ENCODE measurements around the gene TOP3A.

The TOP3A gene

DNA sequence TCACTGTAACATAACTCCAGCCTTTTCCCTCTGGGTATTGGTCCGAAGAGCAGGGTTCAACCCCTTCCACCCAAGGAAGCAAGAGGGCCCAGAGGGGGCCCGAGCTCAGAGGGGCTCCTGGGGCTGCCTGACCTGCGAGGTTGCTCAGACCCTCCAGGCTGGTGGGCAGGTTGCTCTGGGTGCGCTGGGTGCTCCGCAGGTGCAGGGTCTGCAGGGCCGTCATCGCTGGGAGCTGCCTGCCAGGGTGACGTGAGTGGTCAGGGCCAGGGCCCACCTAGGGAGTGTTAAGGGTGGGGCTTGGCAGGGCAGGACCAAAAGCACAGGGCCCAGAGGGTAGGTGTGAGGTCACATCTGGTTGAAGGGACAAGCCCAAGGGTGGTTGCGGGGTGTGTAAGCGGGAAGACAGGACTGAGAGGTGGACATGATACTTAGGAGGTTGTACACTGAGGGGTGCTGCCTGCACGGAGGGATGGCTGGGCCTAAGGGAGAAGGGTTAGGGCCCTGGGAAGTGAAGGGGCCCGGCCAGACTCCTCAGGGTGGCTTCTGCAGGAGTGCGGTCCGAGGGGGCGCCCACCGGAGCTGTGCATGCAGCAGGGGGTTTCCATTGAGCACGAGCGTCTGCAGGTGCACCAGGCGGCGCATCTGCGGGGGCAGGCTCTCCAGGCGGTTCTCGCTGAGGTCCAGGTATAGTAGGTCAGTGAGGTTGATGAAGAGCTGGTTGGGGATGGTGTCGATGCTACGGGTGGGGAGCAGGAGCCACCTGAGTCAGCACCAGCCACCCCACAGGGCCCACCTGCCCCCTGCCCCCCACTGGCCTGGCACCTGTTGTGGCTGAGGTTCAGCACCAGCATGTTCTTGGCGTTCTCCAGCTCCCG, 60.6 kb downstream of the TOP3A start:
- no peak for DNase-seq

DNA sequence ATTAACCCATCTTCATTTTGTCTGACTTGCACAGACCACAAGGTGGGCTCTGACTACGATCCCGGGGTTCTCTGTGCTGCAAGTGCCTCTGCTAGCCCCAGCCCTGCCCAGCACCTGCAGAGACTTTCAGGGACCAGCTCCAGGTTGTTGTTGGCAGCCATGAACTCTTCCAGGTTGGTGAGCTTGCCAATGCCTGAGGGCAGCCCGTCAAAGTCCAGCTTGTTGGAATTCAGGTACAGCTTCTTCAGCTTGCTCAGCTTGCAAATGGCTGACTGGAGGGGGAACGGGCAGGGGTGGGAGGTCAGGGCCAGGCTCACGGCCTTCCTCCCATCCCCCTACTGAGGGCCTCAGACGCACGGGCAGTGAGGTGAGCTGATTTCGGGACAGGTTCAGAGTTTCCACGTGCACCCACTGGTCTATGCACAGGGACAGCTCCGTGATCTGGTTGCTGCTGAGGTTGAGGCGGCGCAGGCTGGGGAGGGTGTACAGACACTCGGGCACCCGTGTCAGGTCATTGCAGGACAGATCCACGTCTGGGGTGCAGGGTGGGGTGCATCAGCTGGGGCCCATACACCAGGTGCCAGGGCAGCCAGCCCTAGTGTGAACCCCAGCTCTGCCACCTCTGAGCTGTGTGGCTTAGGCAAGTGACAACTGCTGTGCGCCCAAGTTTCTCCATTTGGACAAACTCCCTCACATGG, 61.5 kb downstream of the TOP3A start:
- DNase-seq = no peak

DNA sequence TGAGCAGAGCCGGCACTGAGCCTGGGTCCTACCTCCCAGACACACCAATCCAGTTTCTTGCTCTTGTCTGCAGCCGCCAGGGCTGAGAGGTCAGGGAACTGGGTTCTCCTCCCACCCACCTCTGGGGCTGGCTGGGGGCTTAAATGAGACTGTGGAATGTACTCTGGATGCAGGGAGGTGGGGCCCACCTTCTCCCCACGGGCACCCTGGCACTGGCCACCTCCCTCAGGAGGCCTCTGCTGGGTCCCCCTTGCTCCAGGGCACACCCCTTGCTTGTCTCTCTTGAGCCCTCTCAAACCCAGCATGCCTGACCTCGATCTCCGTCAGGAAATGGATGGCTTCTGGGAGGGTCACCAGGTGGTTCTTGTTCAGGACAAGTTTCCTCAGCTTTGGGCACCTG, 62.6 kb downstream of the TOP3A start:
- DNase-seq = no peak

DNA sequence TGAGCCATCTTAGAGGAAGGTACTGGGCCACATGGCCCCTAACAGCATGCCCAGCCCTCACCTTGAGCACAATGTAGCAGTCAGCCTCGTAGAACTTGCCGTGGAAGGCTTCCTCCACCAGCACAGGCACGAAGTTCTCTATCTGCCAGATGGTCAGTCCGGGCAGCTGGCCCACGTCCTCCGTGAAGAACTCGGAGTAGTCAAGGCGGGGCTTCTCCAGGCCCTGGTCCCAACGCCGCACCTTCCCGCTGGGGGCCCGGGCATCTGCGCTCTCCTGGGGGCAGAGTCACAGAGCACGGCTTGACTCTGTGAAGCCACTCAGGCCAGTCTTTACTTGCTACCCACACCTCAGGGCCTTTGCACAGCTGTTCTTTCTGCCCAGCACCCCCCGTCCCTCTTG, 63.6 kb downstream of the TOP3A start:
- DNase-seq = no peak

DNA sequence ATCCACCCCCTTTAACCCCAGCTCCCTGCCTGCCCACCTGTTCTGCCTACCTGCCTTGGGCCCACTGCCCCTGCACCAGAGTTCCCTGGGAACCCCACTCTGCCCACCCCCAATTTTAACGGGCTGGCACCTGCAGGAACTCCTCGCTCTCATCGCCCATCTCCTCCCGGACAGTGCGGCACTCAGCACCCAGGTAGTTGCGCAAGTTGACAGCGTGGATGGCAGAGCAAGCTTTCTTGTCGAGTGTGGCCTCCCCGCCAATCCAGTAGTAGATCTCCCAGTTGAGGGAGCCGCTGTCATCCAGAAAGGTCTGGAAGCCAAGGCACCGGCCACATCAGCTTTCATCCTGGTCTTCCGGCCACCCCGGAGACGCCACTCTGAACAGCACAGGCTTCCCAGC, 64.1 kb downstream of the TOP3A start:
- DNase-seq = no peak

DNA sequence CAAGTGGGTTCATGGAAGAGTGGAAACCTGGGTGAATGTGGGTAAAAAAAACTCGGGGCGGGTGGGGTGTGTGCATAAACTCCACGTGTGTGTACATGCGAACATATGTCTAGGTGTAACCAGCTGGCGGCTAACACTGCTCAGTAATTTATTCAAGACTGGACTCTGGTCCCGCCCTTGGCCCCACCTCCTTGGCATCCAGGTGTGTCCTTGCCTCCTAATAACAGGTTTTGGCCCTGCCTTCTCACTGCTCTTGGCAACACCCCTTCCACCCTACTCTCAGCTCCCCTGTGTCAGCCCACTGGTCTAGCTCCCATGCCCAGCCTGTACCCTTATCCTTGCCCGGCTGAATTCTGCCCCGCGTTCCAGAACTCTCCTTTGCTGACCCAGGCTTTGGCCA, 64.5 kb downstream of the TOP3A start:
- DNase-seq = no peak

DNA sequence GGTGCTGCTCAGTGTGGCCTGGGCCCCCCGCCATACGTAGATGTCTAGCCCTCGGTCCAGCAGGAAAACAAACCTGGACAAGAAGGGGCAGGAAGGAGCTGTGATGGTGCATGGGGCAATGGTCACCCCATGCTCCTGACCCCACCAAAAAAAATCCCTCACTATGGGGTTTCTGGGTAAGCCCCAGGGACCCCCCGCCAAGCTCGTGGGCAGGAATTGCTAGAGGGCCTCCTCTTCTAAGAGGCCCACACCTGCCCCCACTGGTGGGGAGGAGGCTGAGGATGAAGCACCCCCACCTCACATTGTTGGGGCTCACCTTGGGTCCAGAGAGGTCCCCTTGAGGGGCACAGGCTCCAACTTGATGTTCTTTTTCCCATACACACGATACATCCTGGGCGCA, 66.0 kb downstream of the TOP3A start:
- DNase-seq = no peak

DNA sequence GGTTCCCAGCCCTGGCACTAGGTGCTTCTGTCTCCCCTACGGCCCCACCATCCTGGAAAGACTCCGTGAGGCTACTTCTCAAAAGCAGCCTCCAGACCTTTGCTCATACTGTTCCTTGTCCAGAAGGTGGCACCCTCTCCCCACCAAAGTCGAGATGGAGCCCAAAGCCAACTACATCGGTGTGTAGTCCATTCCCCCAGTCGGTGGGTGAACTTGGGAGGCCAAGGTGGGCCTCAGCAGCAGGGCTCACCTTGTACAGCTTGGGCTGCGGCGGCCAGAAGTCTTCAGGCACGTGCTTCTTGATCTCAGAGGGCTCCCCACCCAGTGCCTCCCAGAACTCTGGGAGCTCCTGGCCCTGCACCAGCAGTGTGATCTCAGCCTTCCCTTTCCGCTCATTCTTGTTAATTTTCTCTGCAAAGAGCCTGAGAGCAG, 66.5 kb downstream of the TOP3A start:
- peak; percentile 68 for DNase-seq

DNA sequence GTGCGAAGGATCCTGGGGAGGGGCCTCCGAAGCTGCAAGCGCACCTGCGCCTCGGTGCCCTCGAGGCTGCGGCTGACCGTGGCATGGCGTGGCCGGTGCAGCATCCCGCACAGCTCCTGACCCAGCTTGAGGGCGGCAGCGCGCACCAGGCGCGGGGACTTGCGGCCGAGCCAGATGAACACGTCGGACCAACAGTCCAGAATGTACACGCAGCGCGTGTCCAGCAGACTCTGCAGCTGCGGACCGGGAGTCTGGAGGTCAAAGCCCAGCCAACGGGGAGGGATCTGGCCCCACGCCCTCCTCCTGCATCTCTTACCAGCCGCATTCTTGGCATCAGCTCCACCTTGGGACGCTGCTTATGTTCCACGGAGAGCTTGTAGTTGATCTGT, 67.2 kb downstream of the TOP3A start:
- DNase-seq = no peak

DNA sequence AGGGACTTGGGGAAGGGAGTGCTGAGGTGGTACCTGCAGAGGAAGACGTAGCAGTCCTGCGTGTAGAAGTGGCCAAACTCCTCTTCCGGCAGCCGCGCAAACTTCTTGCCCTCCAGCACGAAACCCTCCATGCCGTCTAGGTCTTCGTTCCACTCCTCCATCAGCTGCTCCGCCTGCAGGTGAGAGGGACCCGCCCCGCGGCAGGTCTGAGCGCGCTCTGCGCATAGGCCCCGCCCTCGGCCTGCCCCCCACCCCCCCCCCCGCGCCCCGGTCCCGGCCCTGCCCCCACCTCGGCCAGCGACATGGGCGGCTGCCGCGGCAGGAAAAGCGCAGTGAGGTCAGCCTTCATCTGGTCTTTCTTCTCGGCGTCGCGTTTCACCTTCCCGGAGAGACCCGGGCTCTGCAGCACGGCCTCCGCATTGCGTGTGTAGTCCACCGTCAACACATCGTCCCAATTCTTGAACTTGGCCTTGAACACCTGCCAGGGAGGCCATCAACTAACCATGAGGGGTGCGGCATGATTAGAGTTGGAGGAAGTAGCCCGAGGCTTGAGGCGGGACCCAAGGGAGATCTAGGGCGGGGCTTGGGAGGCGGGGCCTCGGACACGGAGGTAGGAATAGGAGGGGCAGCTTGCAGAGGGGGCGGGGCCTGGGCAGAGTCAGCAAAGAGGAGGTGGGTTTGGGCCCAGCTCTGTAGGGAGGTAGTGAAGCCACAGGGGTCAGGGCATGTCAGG, 67.7 kb downstream of the TOP3A start:
- peak; percentile 27 for DNase-seq

DNA sequence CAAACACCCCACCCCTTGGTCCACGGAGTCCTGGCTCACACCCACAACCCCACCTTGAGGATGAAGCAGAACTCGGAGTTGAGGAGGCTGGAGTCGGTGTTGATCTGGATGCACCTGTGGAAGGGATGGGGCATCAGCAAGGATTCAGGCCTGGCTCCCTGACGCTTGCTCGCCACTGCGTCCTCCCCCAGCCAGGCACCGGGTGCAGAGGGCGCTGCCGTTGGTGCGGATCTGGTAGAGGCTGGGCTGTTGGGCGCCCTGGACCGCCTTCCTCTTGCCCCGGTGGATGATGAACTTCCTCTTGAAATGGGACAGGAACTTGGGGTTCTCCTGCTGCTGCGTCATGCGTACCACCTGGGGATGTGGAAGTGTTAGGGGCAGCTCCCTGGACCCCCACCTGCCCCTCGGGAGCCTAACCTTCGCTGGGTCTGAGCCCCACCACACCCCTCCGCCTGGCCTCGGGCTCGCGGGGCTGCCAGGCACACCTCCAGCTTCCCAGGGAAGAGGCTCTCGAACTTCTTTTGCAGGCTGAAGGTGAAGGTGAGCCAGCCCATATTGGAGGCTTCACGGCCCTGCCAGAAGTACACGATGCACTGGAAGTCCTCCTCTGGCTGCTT, 68.6 kb downstream of the TOP3A start:
- no peak for DNase-seq

DNA sequence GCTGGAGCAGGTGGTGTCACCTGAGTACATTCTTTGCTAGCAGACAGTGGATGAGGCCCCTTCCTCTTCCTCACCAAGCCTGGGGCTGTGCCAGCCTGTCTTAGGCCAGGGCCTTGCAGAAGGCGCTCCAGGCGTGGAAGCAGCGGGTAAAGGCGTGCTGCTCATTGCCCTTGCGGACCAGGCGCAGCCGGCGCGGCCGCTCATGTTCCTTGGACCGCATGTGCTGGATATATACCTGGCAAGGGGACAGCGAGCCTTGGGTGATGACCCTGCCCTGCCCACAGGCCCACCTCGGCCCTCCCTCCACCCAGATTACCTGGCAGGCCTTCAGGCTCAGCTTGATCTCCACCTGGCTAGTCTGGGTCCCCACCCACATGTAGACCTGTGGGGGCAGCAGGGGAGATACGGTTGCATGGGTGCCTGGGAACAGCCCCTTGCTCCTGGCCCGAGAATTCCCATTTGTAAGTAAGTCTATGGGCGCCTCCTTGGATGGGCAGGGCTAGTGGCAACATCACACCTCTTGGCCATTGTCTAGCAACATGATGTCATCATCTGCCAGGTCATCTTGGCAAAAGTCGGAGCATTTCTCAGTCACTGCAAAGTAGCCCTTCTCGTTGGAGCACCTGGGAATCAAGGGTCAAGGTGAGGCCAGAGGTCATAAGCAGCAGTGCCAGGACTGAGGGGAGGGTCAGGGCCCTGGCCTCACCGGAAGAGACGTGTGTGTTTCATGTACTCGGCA, 69.6 kb downstream of the TOP3A start:
- no peak for DNase-seq

DNA sequence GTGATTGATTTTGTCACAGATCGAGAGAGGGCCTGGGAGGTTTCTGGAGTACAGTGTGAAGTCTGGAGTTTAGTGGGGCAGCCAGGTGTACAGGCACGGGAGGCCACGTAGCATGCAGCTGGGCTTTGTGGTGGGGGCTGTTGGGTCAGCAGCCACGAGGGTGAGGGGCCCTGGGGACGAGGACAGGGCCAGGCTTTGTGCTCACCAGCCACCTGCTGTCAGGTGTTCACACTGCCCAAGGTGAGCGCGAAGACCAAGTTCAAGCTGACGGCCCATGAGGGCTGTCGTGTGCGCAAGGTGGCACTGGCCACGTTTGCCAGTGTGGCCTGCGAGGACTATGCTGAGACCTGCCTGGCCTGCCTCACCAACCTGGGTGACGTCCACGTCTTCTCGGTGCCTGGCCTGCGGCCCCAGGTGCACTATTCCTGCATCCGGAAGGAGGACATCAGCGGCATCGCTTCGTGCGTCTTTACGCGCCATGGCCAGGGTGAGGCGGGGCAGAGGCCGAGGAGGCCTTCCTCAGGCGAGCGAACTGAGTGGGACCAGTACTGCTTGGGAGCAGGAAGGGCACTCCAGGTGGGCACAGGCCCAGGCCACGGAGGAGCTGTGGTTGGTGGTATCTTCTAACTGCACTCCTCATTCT, 73.4 kb downstream of the TOP3A start:
- no peak for DNase-seq

DNA sequence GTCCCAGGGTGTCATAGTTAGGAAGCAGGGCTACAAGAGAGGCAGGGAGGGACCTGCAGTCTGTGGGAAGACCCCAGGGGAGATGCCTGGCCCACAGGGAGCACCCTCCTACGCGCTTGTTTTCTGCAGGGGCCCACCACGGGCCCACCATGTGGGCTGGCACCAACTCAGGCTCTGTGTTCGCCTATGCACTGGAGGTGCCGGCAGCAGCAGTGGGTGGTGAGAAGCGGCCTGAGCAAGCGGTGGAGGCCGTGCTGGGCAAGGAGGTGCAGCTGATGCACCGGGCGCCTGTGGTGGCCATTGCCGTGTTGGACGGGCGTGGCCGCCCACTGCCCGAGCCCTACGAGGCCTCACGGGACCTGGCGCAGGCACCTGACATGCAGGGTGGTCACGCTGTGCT, 74.3 kb downstream of the TOP3A start:
- DNase-seq = no peak

DNA sequence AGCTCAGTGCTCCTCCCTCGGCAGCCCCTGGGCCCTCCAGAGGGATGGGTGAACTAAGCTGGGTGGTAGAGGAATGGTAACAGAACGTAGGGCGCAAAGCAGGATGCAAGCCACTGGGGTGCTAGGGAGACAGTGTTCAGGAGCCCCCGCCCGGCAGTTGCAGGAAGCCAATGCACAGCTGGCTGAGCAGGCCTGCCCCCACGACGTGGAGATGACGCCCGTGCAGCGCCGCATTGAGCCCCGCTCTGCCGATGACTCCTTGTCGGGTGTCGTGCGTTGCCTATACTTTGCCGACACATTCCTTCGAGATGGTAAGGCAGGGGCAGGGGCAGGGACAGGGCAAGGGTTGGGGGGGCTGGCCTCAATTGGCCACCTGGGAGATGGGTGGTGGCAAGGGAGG, 76.5 kb downstream of the TOP3A start:
- no peak for DNase-seq

DNA sequence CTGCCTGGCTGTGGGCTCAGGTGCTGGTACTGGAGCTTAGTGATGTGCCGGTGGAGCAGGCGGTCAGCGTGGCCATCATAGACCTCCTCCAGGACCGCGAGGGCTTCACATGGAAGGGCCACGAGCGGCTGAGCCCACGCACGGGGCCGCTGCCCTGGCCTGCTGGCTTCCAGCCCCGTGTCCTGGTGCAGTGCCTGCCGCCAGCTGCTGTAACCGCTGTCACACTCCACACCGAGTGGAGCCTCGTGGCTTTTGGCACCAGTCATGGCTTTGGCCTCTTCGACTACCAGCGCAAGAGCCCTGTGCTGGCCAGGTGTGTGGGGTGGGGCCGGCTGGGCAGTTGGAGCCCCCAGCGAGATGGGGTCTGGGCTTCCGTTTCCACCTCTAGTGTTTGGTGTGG, 77.3 kb downstream of the TOP3A start:
- no peak for DNase-seq

DNA sequence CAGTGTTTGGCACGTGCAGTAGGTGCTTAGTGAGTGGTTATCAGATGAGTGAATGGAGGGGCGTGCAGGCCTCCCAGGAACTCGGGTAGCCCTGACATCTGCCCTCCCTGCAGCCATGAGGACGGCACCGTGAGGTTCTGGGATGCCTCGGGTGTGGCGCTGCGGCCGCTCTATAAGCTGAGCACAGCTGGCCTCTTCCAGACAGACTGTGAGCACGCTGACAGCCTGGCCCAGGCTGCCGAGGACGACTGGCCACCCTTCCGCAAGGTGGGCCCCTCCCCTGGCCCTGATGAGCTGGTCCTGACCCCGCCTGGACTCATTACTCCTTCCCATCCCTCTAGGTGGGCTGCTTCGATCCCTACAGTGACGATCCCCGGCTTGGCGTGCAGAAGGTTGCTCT, 78.3 kb downstream of the TOP3A start:
- DNase-seq = no peak

DNA sequence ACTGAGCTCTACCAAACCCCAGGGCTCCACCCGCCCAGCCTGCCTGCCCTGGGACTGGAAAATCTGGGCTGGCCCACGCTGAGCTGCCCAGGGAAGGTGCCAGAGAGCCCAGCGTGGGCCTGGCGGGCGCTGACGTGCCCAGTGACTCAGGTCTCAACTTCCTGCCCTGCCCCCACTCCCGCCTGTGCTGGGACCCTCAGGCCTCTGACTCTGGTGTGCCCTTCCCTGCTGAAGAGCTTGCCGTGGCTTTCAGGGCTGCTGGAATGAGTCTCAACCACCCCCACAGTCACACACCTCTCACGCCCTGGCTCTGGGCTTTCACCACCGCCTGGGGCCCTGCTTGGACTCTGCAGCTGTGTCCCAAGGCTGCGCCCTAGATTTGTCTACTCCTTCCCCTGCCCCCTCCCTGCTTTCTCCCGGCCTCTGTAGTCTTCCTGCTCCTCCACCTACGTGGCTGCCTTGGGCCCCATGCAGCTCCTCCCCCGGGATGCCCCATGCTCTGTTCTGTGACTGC, 79.0 kb downstream of the TOP3A start:
- no peak for DNase-seq

DNA sequence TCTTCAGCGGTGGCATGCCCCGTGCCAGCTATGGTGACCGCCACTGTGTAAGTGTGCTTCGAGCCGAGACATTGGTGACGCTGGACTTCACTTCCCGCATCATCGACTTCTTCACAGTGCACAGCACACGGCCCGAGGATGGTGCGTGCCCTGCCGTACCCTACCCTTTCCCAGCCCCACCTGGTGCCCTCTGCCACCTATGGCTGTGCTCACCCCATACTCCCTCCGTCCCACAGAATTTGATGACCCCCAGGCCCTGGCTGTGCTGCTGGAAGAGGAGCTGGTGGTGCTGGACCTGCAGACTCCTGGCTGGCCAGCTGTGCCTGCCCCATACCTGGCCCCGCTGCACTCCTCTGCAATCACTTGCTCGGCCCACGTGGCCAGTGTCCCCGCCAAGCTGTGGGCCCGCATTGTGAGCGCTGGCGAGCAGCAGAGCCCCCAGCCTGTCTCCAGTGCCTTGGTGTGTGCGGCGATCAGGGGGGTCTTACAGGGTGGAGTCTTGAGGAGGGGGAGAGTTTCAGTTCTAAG, 79.9 kb downstream of the TOP3A start:
- DNase-seq = no peak

DNA sequence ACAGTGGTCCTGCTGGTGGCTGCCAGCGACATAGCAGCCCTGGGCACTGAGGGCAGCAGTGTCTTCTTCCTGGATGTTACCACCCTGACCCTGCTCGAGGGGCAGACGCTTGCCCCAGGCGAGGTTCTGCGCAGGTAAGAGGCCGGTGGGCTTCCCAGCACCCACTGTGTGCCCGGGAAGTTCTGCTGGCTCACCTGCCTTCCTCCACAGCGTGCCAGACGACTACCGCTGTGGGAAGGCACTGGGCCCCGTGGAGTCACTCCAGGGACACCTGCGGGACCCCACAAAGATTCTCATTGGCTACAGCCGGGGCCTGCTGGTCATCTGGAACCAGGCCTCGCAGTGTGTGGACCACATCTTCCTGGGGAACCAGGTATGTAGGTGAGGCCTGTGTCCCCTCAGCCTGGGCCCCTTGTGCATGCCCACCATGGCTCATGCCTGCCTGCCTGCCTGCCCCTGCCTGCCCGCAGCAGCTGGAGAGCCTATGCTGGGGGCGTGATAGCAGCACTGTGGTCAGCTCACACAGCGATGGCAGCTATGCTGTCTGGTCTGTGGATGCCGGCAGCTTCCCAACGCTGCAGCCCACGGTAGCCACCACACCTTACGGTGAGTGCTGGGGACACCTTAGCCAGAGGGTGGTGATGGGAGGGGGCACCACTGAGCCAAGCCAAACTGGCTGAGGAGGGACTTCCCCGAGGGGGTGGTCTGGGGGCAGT, 80.8 kb downstream of the TOP3A start:
- DNase-seq = no peak

DNA sequence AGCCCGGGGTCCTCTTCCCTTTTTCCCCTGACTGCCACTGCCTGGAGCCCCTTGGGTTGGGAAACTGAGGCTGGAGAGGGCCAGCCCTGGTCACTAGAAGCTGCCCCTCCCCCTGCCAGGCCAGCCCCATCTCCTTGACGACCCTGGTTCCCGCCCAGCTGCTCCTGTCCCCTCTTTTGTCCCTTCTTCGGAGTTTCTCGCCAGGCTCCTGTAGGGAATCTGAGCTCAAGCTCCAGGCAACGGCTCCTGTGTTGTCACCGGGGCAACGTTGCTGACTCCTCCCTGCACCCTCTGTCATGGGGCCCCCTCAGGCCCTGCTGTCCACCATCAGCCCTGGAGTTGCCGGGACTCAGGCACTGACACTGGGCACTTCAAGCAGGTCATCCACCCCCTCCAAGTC, 83.6 kb downstream of the TOP3A start:
- DNase-seq = no peak
